Neural crest cell (in vitro differentiated cells): Measurements from ENCODE around the gene NRXN3. TPM values are rescaled to one million over a fixed set of nuclear protein-coding genes. Genes with fewer than 3 reads are reported as not detected.

Experiments
- DNase-seq: peaks from one replicate; pipeline ENCODE4 v3.0.0; 2021; ENCODE audit warnings: low read depth, mixed read lengths, low spot score
- H3K27ac Mint-ChIP-seq: one replicate; pipeline ENCODE4 v1.8.0; 2021; ENCODE audit warnings: mild to moderate bottlenecking, mixed read lengths; ENCODE audit not compliant: unreplicated experiment
- H3K27me3 Mint-ChIP-seq: 2 replicates; pipeline ENCODE4 v1.8.0; 2021; ENCODE audit warnings: low read depth, mild to moderate bottlenecking, mixed read lengths
- H3K36me3 Mint-ChIP-seq: 2 replicates; pipeline ENCODE4 v1.8.0; 2021; ENCODE audit warnings: low read depth, mild to moderate bottlenecking, mixed read lengths
- H3K4me1 Mint-ChIP-seq: 2 replicates; pipeline ENCODE4 v1.8.0; 2021; ENCODE audit warnings: mixed read lengths
- H3K4me3 Mint-ChIP-seq: one replicate; pipeline ENCODE4 v1.8.0; 2021; ENCODE audit warnings: mild to moderate bottlenecking, mixed read lengths
- H3K9me3 Mint-ChIP-seq: 2 replicates; pipeline ENCODE4 v1.8.0; 2021; ENCODE audit warnings: mixed read lengths
- CTCF ChIP-seq: fragments of 200-600 bp; sonication (generic); conservative IDR thresholded peaks from 2 replicates; pipeline ENCODE4 v1.5.0; 2021; ENCODE audit warnings: antibody characterized with exemption, mild to moderate bottlenecking
- total RNA-seq: library from RNA; stranded (reverse); gene quantifications from 2 replicates; pipeline ENCODE4 v1.2.1, GENCODE V29; 2021

NRXN3 gene
- total RNA-seq, 1 donor from 2014 or later, result 2.5 TPM

DNA sequence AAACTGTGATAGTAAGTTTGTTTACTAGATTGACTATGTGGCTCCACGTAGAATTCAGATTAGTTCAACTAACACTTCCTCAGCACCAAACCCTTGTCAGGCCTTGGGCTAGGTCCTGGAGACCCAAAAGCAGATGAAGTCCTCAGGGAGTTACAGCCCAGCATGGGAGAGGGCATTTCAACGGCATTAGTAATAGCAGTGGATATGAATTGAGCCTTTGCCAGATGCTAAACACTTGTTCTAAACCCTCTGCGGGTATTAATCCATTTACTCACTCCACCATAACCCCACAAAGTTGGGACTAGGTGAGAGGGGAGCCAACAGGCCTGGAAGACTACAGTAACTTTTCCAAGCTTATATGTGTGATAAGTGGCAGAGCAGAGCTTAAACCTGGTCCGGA is 1326.5 kb downstream of the NRXN3 start:
- TF ChIP-seq CTCF, result no peak
- no peak for DNase-seq
- Mint-ChIP-seq H3K27ac (no peak overlapping the region), H3K4me3 (no peak overlapping the region), H3K36me3 (no peaks in the 10 kb centered on the region), H3K4me1 (peaks cover 15% of the 10 kb centered on the region), H3K27me3 (no peaks in the 10 kb centered on the region), H3K9me3 (peaks cover 4% of the 10 kb centered on the region)

- H3K4me1 Mint-ChIP-seq, result peaks cover 10% of the 10 kb centered on the region
- no peaks in the 10 kb centered on the region for H3K27me3 Mint-ChIP-seq
- no peak for TF ChIP-seq CTCF
- peaks cover 4% of the 10 kb centered on the region for H3K9me3 Mint-ChIP-seq
- DNase-seq, result no peak
- no peaks in the 10 kb centered on the region for H3K36me3 Mint-ChIP-seq
- no peak overlapping the region for H3K4me3 Mint-ChIP-seq
- no peak overlapping the region for H3K27ac Mint-ChIP-seq
Measured at GRCh38 chr14:79500489-79500888, 1330.3 kb downstream of the NRXN3 start.

GRCh38 chr14:79502136-79502750 is 1332.1 kb downstream of the NRXN3 start:
- Mint-ChIP-seq H3K36me3 (no peaks in the 10 kb centered on the region), H3K27ac (no peak overlapping the region), H3K4me3 (no peak overlapping the region), H3K9me3 (peaks cover 4% of the 10 kb centered on the region), H3K27me3 (no peaks in the 10 kb centered on the region), H3K4me1 (peaks cover 4% of the 10 kb centered on the region)
- no peak for TF ChIP-seq CTCF
- no peak for DNase-seq

DNA sequence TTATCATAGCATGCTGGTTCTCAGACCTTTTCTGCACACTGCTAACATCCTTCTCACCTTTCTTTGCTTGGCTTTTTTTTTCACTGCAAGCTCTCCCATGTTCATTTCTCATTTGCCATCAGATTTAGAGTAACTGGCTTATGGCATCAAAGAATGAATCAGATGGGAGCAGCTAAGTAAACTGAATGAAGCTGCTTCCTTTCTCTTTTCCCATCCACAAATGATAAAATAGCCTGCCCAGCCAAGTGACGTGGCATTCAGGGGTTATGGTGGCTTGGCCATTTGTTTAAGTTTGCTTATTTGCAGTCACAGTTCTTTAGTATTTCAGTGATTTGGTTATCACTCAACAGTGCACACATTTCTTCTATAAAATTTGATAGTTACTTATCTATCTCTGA is 1332.6 kb downstream of the NRXN3 start:
- Mint-ChIP-seq H3K27me3 (no peaks in the 10 kb centered on the region), H3K36me3 (no peaks in the 10 kb centered on the region), H3K9me3 (peaks cover 4% of the 10 kb centered on the region), H3K4me1 (peaks cover 4% of the 10 kb centered on the region), H3K27ac (no peak overlapping the region), H3K4me3 (no peak overlapping the region)
- DNase-seq, result no peak
- no peak for TF ChIP-seq CTCF

- H3K27ac Mint-ChIP-seq, result peak overlapping the region; percentile 43
- DNase-seq, result no peak
- H3K9me3 Mint-ChIP-seq, result no peaks in the 10 kb centered on the region
- H3K4me3 Mint-ChIP-seq, result no peak overlapping the region
- no peaks in the 10 kb centered on the region for H3K27me3 Mint-ChIP-seq
- no peak for TF ChIP-seq CTCF
- peaks cover 12% of the 10 kb centered on the region for H3K4me1 Mint-ChIP-seq
- H3K36me3 Mint-ChIP-seq, result no peaks in the 10 kb centered on the region
Measured at GRCh38 chr14:79510659-79511058, 1340.5 kb downstream of the NRXN3 start.

- Mint-ChIP-seq H3K9me3 (no peaks in the 10 kb centered on the region), H3K27ac (no peak overlapping the region), H3K27me3 (no peaks in the 10 kb centered on the region), H3K4me3 (no peak overlapping the region), H3K4me1 (peaks cover 17% of the 10 kb centered on the region), H3K36me3 (no peaks in the 10 kb centered on the region)
- DNase-seq, result no peak
- no peak for TF ChIP-seq CTCF
Measured at GRCh38 chr14:79511146-79511545, 1341.0 kb downstream of the NRXN3 start.
